Neural crest cell (in vitro differentiated cells): ENCODE measurements around the gene ZNF469. TPM values are rescaled to one million over a fixed set of nuclear protein-coding genes. Genes with fewer than 3 reads are reported as not detected.

Experiments used
- DNase-seq: peaks from one replicate; pipeline ENCODE4 v3.0.0; 2021; ENCODE audit warnings: low read depth, mixed read lengths, low spot score
- H3K27ac Mint-ChIP-seq: one replicate; pipeline ENCODE4 v1.8.0; 2021; ENCODE audit warnings: mild to moderate bottlenecking, mixed read lengths; ENCODE audit not compliant: unreplicated experiment
- H3K27me3 Mint-ChIP-seq: 2 replicates; pipeline ENCODE4 v1.8.0; 2021; ENCODE audit warnings: low read depth, mild to moderate bottlenecking, mixed read lengths
- H3K36me3 Mint-ChIP-seq: 2 replicates; pipeline ENCODE4 v1.8.0; 2021; ENCODE audit warnings: low read depth, mild to moderate bottlenecking, mixed read lengths
- H3K4me1 Mint-ChIP-seq: 2 replicates; pipeline ENCODE4 v1.8.0; 2021; ENCODE audit warnings: mixed read lengths
- H3K4me3 Mint-ChIP-seq: one replicate; pipeline ENCODE4 v1.8.0; 2021; ENCODE audit warnings: mild to moderate bottlenecking, mixed read lengths
- H3K9me3 Mint-ChIP-seq: 2 replicates; pipeline ENCODE4 v1.8.0; 2021; ENCODE audit warnings: mixed read lengths
- CTCF ChIP-seq: fragments of 200-600 bp; sonication (generic); conservative IDR thresholded peaks from 2 replicates; pipeline ENCODE4 v1.5.0; 2021; ENCODE audit warnings: antibody characterized with exemption, mild to moderate bottlenecking
- total RNA-seq: library from RNA; stranded (reverse); gene quantifications from 2 replicates; pipeline ENCODE4 v1.2.1, GENCODE V29; 2021

ZNF469 gene
- total RNA-seq, 1 donor from 2014 or later, result 0.58 TPM

GRCh38 chr16:88416686-88417085 is 33.9 kb downstream of the ZNF469 start:
- Mint-ChIP-seq H3K9me3 (no peaks in the 10 kb centered on the region), H3K27me3 (no peaks in the 10 kb centered on the region), H3K27ac (no peak overlapping the region), H3K4me1 (no peaks in the 10 kb centered on the region), H3K36me3 (no peaks in the 10 kb centered on the region), H3K4me3 (no peak overlapping the region)
- TF ChIP-seq CTCF, result no peak
- DNase-seq, result no peak

- Mint-ChIP-seq H3K4me3 (no peak overlapping the region), H3K4me1 (no peaks in the 10 kb centered on the region), H3K9me3 (no peaks in the 10 kb centered on the region), H3K27ac (no peak overlapping the region), H3K27me3 (no peaks in the 10 kb centered on the region), H3K36me3 (no peaks in the 10 kb centered on the region)
- TF ChIP-seq CTCF, result no peak
- DNase-seq, result no peak
Observed at GRCh38 chr16:88417684-88418476, 35.1 kb downstream of the ZNF469 start.

- H3K4me1 Mint-ChIP-seq, result no peaks in the 10 kb centered on the region
- DNase-seq, result no peak
- no peak overlapping the region for H3K4me3 Mint-ChIP-seq
- H3K9me3 Mint-ChIP-seq, result no peaks in the 10 kb centered on the region
- no peaks in the 10 kb centered on the region for H3K27me3 Mint-ChIP-seq
- TF ChIP-seq CTCF, result no peak
- no peak overlapping the region for H3K27ac Mint-ChIP-seq
- H3K36me3 Mint-ChIP-seq, result no peaks in the 10 kb centered on the region
Observed at GRCh38 chr16:88418869-88419268, 36.1 kb downstream of the ZNF469 start.

GRCh38 chr16:88419790-88420189 is 37.0 kb downstream of the ZNF469 start:
- Mint-ChIP-seq H3K27me3 (no peaks in the 10 kb centered on the region), H3K36me3 (no peaks in the 10 kb centered on the region), H3K27ac (no peak overlapping the region), H3K4me3 (no peak overlapping the region), H3K9me3 (no peaks in the 10 kb centered on the region), H3K4me1 (no peaks in the 10 kb centered on the region)
- no peak for DNase-seq
- no peak for TF ChIP-seq CTCF

- Mint-ChIP-seq H3K9me3 (no peaks in the 10 kb centered on the region), H3K4me3 (no peak overlapping the region), H3K4me1 (no peaks in the 10 kb centered on the region), H3K36me3 (no peaks in the 10 kb centered on the region), H3K27me3 (no peaks in the 10 kb centered on the region), H3K27ac (no peak overlapping the region)
- DNase-seq, result no peak
- no peak for TF ChIP-seq CTCF
Observed at GRCh38 chr16:88420496-88420895, 37.7 kb downstream of the ZNF469 start.
